Measurements from ENCODE around the gene TTC9.

Gene TTC9

GRCh38 chr14:70716483-70716882, 74.8 kb downstream of the TTC9 start:
- DNase-seq (ENCODE audit: low read depth): no peak

- no peak for DNase-seq (ENCODE audit: low read depth)
Observed at GRCh38 chr14:70716958-70717357, 75.2 kb downstream of the TTC9 start.

DNA sequence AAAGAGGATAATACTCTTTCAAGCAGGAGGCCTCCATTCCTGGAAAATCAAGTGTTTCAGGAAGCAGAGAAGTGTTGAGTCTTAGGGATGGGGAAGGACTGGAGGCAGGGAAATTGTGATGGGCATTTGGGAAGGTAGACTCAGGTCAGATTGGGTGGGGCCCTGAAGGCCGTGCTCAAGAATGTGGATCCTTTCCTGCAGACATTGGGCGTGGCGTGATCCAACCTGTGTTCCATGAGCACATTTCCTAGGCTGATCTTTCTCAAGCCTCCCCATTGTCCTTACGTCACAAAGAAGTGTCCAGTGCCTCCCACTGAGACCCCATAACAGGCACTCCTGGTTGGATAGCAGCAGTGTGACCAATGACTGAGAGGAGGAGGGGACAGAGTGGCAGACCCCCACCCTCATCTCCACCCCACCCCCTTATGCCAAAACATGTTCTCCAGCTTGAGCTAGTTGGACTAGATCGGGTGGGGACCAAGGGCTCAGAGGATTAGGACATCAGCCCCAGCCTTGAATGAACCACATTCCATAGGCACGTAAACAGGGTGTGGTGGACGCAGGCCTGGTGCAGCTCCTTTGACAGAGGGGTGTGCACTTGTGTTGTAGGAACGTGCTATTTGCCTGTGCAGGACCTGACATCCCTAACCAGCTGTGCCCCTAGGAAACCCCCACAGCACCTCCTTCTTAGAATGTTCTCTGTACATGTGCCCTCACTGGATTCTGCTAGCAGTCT, 76.8 kb downstream of the TTC9 start:
- DNase-seq (ENCODE audit: low read depth): no peak

DNA sequence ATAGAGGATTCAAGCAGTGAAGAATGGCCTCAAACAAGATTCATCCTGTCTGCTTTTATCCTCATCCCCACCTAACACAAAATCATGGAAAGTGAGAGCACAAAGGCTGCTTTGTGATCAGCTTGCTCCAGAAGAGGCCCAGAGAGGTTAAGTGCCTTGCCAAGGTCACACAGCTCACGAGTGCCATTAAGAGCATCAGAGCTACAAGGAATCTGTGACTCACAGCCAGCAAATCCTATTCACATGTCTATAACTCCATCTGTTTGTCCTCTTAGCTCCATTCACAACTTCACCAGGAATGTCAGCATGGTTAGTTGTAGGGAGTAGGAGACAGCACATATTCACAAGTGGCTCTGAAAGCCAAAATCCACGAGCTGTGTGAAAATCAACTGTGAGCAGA, 79.8 kb downstream of the TTC9 start:
- DNase-seq (ENCODE audit: low read depth): no peak

GRCh38 chr14:70722418-70722817, 80.7 kb downstream of the TTC9 start:
- no peak for DNase-seq (ENCODE audit: low read depth)

- DNase-seq (ENCODE audit: low read depth): no peak
Observed at GRCh38 chr14:70723276-70723675, 81.6 kb downstream of the TTC9 start.

- DNase-seq (ENCODE audit: low read depth): no peak
Observed at GRCh38 chr14:70724110-70724509, 82.4 kb downstream of the TTC9 start.

- no peak for DNase-seq (ENCODE audit: low read depth)
Observed at GRCh38 chr14:70724944-70725343, 83.2 kb downstream of the TTC9 start.
